ENCODE results near the gene GADL1.

The GADL1 gene

GRCh38 chr3:30878862-30879261 lies 15.6 kb downstream of the GADL1 start:
- Histone ChIP-seq H3K36me3 (ENCODE audit: control insufficient read depth in 2 of 2, insufficient read depth in 2 of 2, low read length in 2 of 2) (no peaks in the 10 kb centered on the region), H3K27me3 (ENCODE audit: control insufficient read depth in 1 of 2, insufficient read depth in 2 of 2, low read length in 2 of 2) (no peaks in the 10 kb centered on the region), H3K9ac (ENCODE audit: low read length in 2 of 2) (no peak overlapping the region), H3K4me3 (ENCODE audit: low read length in 2 of 2) (no peak overlapping the region), H3K4me1 (ENCODE audit: control insufficient read depth, insufficient read depth, low read length) (no peaks in the 10 kb centered on the region), H3K9me3 (ENCODE audit: control insufficient read depth in 2 of 2, low read length in 2 of 2) (no peaks in the 10 kb centered on the region), H3K27ac (ENCODE audit: low read length) (no peak overlapping the region)

DNA sequence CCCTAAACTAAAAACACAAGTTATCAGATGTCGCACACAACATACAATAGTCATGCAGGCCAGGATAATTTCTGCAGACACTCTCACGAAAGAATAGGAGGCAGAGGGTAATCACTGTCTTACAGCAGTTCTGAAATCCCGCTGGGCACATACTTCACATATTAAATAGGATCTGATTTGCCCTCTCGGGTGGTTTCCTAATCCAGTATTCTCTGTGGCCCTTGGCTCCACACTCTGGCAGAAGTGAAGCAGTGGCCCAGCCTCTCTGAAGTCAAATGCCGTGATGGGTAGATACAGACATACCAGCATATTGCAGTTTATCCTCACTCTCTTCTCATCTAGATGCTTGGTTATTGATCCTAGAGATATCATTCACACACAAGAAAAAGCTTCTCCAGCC lies 19.0 kb downstream of the GADL1 start:
- no peak overlapping the region for H3K9ac ChIP-seq (ENCODE audit: low read length in 2 of 2)
- no peaks in the 10 kb centered on the region for H3K9me3 ChIP-seq (ENCODE audit: control insufficient read depth in 2 of 2, low read length in 2 of 2)
- no peaks in the 10 kb centered on the region for H3K36me3 ChIP-seq (ENCODE audit: control insufficient read depth in 2 of 2, insufficient read depth in 2 of 2, low read length in 2 of 2)
- no peak overlapping the region for H3K4me3 ChIP-seq (ENCODE audit: low read length in 2 of 2)
- H3K27me3 ChIP-seq (ENCODE audit: control insufficient read depth in 1 of 2, insufficient read depth in 2 of 2, low read length in 2 of 2) = no peaks in the 10 kb centered on the region
- no peak overlapping the region for H3K27ac ChIP-seq (ENCODE audit: low read length)
- H3K4me1 ChIP-seq (ENCODE audit: control insufficient read depth, insufficient read depth, low read length) = no peaks in the 10 kb centered on the region

- Histone ChIP-seq H3K9me3 (ENCODE audit: control insufficient read depth in 2 of 2, low read length in 2 of 2) (no peaks in the 10 kb centered on the region), H3K27ac (ENCODE audit: low read length) (no peak overlapping the region), H3K4me1 (ENCODE audit: control insufficient read depth, insufficient read depth, low read length) (no peaks in the 10 kb centered on the region), H3K36me3 (ENCODE audit: control insufficient read depth in 2 of 2, insufficient read depth in 2 of 2, low read length in 2 of 2) (no peaks in the 10 kb centered on the region), H3K27me3 (ENCODE audit: control insufficient read depth in 1 of 2, insufficient read depth in 2 of 2, low read length in 2 of 2) (no peaks in the 10 kb centered on the region), H3K9ac (ENCODE audit: low read length in 2 of 2) (no peak overlapping the region), H3K4me3 (ENCODE audit: low read length in 2 of 2) (no peak overlapping the region)
These were observed 20.8 kb downstream of the GADL1 start for GRCh38 chr3:30873671-30874070.

DNA sequence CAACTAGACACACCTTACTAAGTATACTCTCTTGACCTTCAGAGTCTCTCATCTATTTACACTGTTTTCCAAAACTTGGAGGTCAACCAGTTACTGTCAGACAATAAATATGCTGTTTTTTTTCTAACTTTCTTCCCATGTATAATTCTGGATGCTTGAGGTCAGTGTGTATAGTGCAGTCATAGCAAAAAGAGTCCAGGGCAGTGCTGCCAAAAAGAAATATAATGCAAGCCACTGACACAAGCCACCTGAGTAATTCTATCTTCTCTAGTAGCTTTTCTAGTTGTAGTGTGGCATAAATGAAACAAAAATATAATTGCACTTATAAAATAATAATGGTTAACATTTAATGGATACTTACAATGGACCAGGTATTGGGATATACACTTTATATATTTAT lies 21.6 kb downstream of the GADL1 start:
- Histone ChIP-seq H3K4me3 (ENCODE audit: low read length in 2 of 2) (no peak overlapping the region), H3K9ac (ENCODE audit: low read length in 2 of 2) (no peak overlapping the region), H3K27me3 (ENCODE audit: control insufficient read depth in 1 of 2, insufficient read depth in 2 of 2, low read length in 2 of 2) (no peaks in the 10 kb centered on the region), H3K4me1 (ENCODE audit: control insufficient read depth, insufficient read depth, low read length) (no peaks in the 10 kb centered on the region), H3K36me3 (ENCODE audit: control insufficient read depth in 2 of 2, insufficient read depth in 2 of 2, low read length in 2 of 2) (no peaks in the 10 kb centered on the region), H3K27ac (ENCODE audit: low read length) (no peak overlapping the region), H3K9me3 (ENCODE audit: control insufficient read depth in 2 of 2, low read length in 2 of 2) (no peaks in the 10 kb centered on the region)

DNA sequence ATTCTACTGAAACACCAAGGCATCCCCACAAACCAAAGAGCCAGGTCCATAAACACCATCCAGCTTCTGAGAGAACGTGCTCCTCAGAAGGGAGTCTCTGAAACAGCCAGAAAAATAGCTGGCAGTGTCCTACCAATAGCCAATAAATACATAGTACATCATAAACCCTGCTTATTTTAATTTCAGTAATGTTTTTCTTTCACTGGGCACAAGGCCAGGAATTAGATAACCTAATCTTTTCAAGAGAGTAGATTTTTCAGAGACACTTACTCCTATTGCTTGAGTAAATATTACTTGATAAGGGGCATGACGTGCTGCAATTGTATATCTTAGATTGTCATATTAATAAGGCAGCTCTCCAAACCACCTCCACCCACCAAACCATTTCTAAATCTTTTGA lies 22.7 kb downstream of the GADL1 start:
- H3K9me3 ChIP-seq (ENCODE audit: control insufficient read depth in 2 of 2, low read length in 2 of 2) = no peaks in the 10 kb centered on the region
- H3K27ac ChIP-seq (ENCODE audit: low read length) = no peak overlapping the region
- H3K4me3 ChIP-seq (ENCODE audit: low read length in 2 of 2) = no peak overlapping the region
- H3K36me3 ChIP-seq (ENCODE audit: control insufficient read depth in 2 of 2, insufficient read depth in 2 of 2, low read length in 2 of 2) = no peaks in the 10 kb centered on the region
- H3K9ac ChIP-seq (ENCODE audit: low read length in 2 of 2) = no peak overlapping the region
- no peaks in the 10 kb centered on the region for H3K4me1 ChIP-seq (ENCODE audit: control insufficient read depth, insufficient read depth, low read length)
- H3K27me3 ChIP-seq (ENCODE audit: control insufficient read depth in 1 of 2, insufficient read depth in 2 of 2, low read length in 2 of 2) = no peaks in the 10 kb centered on the region

DNA sequence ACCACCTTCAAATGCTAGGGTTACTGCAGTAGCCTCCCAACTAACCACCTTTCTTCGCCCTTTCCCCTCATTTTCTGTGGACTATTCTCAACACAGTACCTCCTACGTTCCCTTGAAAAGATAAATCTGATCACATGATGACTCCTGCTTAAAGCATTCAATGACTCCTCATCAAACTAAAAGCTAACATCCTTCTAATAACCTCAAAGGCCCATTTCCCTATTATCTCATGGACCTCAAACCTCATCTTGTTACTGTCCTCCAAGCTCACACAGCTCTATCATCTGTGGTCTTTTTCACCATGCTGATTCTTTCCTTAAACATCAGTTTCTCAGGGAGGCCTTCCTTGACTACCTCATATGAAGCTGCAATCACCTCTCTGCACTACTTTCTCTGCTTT lies 29.6 kb downstream of the GADL1 start:
- H3K9me3 ChIP-seq (ENCODE audit: control insufficient read depth in 2 of 2, low read length in 2 of 2) = no peaks in the 10 kb centered on the region
- H3K4me1 ChIP-seq (ENCODE audit: control insufficient read depth, insufficient read depth, low read length) = no peaks in the 10 kb centered on the region
- no peak overlapping the region for H3K27ac ChIP-seq (ENCODE audit: low read length)
- no peak overlapping the region for H3K4me3 ChIP-seq (ENCODE audit: low read length in 2 of 2)
- H3K27me3 ChIP-seq (ENCODE audit: control insufficient read depth in 1 of 2, insufficient read depth in 2 of 2, low read length in 2 of 2) = no peaks in the 10 kb centered on the region
- H3K36me3 ChIP-seq (ENCODE audit: control insufficient read depth in 2 of 2, insufficient read depth in 2 of 2, low read length in 2 of 2) = no peaks in the 10 kb centered on the region
- H3K9ac ChIP-seq (ENCODE audit: low read length in 2 of 2) = no peak overlapping the region

GRCh38 chr3:30864132-30864531 lies 30.3 kb downstream of the GADL1 start:
- H3K9ac ChIP-seq (ENCODE audit: low read length in 2 of 2) = no peak overlapping the region
- no peak overlapping the region for H3K27ac ChIP-seq (ENCODE audit: low read length)
- H3K27me3 ChIP-seq (ENCODE audit: control insufficient read depth in 1 of 2, insufficient read depth in 2 of 2, low read length in 2 of 2) = no peaks in the 10 kb centered on the region
- H3K36me3 ChIP-seq (ENCODE audit: control insufficient read depth in 2 of 2, insufficient read depth in 2 of 2, low read length in 2 of 2) = no peaks in the 10 kb centered on the region
- H3K4me3 ChIP-seq (ENCODE audit: low read length in 2 of 2) = no peak overlapping the region
- H3K9me3 ChIP-seq (ENCODE audit: control insufficient read depth in 2 of 2, low read length in 2 of 2) = no peaks in the 10 kb centered on the region
- H3K4me1 ChIP-seq (ENCODE audit: control insufficient read depth, insufficient read depth, low read length) = no peaks in the 10 kb centered on the region

GRCh38 chr3:30862004-30862403 lies 32.5 kb downstream of the GADL1 start:
- Histone ChIP-seq H3K9me3 (ENCODE audit: control insufficient read depth in 2 of 2, low read length in 2 of 2) (no peaks in the 10 kb centered on the region), H3K9ac (ENCODE audit: low read length in 2 of 2) (no peak overlapping the region), H3K4me3 (ENCODE audit: low read length in 2 of 2) (no peak overlapping the region), H3K27ac (ENCODE audit: low read length) (no peak overlapping the region), H3K36me3 (ENCODE audit: control insufficient read depth in 2 of 2, insufficient read depth in 2 of 2, low read length in 2 of 2) (no peaks in the 10 kb centered on the region), H3K27me3 (ENCODE audit: control insufficient read depth in 1 of 2, insufficient read depth in 2 of 2, low read length in 2 of 2) (no peaks in the 10 kb centered on the region), H3K4me1 (ENCODE audit: control insufficient read depth, insufficient read depth, low read length) (no peaks in the 10 kb centered on the region)

- H3K9ac ChIP-seq (ENCODE audit: low read length in 2 of 2) = no peak overlapping the region
- H3K27me3 ChIP-seq (ENCODE audit: control insufficient read depth in 1 of 2, insufficient read depth in 2 of 2, low read length in 2 of 2) = no peaks in the 10 kb centered on the region
- no peaks in the 10 kb centered on the region for H3K9me3 ChIP-seq (ENCODE audit: control insufficient read depth in 2 of 2, low read length in 2 of 2)
- H3K4me3 ChIP-seq (ENCODE audit: low read length in 2 of 2) = no peak overlapping the region
- H3K36me3 ChIP-seq (ENCODE audit: control insufficient read depth in 2 of 2, insufficient read depth in 2 of 2, low read length in 2 of 2) = no peaks in the 10 kb centered on the region
- H3K27ac ChIP-seq (ENCODE audit: low read length) = no peak overlapping the region
- no peaks in the 10 kb centered on the region for H3K4me1 ChIP-seq (ENCODE audit: control insufficient read depth, insufficient read depth, low read length)
These were observed 35.5 kb downstream of the GADL1 start for GRCh38 chr3:30858894-30859389.

DNA sequence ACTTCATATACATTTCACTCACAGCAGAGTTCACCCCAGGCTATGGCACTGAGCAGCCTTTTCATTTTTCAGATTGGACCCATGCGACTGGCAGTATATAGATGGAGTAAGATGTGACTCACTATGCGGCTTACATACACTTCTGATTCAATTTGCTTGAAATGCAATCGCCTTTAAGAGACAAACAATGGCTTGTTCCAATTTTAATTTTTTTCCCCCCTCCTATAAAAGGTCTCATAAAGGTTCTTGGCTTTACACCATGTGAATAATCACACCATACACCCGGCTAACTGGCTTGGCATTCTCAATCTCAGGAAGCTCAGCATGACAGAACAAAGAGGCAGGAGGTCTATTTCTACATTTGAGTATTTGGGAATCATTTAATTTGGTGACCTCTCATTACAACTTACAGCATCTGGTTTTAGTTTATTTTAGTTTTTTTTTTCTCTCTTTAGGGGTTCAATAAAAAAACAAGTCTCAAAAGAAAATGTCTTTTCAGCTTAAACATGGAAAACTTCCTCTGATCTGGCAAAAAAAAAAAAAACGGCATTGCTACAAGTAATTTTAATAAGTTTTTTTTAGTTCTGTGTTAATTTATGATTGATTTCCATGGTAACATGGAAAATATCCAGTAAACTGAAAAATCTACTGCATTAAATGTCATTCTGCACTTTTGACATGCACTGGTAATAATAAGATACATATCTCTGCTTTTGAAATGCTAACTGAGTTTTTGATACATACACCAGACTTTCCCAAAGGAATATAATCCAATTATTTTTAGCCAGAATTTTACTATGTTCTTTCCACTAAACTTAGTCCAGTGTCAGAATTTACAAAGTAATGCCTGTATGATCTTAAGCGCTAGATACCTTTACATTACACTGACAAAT lies 38.8 kb downstream of the GADL1 start:
- Histone ChIP-seq H3K9ac (ENCODE audit: low read length in 2 of 2) (no peak overlapping the region), H3K4me1 (ENCODE audit: control insufficient read depth, insufficient read depth, low read length) (no peaks in the 10 kb centered on the region), H3K27ac (ENCODE audit: low read length) (no peak overlapping the region), H3K9me3 (ENCODE audit: control insufficient read depth in 2 of 2, low read length in 2 of 2) (no peaks in the 10 kb centered on the region), H3K36me3 (ENCODE audit: control insufficient read depth in 2 of 2, insufficient read depth in 2 of 2, low read length in 2 of 2) (no peaks in the 10 kb centered on the region), H3K4me3 (ENCODE audit: low read length in 2 of 2) (no peak overlapping the region), H3K27me3 (ENCODE audit: control insufficient read depth in 1 of 2, insufficient read depth in 2 of 2, low read length in 2 of 2) (no peaks in the 10 kb centered on the region)

GRCh38 chr3:30852833-30853232 lies 41.6 kb downstream of the GADL1 start:
- Histone ChIP-seq H3K4me3 (ENCODE audit: low read length in 2 of 2) (no peak overlapping the region), H3K27me3 (ENCODE audit: control insufficient read depth in 1 of 2, insufficient read depth in 2 of 2, low read length in 2 of 2) (no peaks in the 10 kb centered on the region), H3K4me1 (ENCODE audit: control insufficient read depth, insufficient read depth, low read length) (no peaks in the 10 kb centered on the region), H3K9ac (ENCODE audit: low read length in 2 of 2) (no peak overlapping the region), H3K27ac (ENCODE audit: low read length) (no peak overlapping the region), H3K9me3 (ENCODE audit: control insufficient read depth in 2 of 2, low read length in 2 of 2) (no peaks in the 10 kb centered on the region), H3K36me3 (ENCODE audit: control insufficient read depth in 2 of 2, insufficient read depth in 2 of 2, low read length in 2 of 2) (no peaks in the 10 kb centered on the region)

Measured in stomach smooth muscle (tissue), 2 donors.